ENCODE measurements around the gene ACOX3. TPM values are rescaled to one million over a fixed set of nuclear protein-coding genes. Genes with fewer than 3 reads are reported as not detected.

The ACOX3 gene
- total RNA-seq, 1 donor from 2014 or later = 16.6 TPM

DNA sequence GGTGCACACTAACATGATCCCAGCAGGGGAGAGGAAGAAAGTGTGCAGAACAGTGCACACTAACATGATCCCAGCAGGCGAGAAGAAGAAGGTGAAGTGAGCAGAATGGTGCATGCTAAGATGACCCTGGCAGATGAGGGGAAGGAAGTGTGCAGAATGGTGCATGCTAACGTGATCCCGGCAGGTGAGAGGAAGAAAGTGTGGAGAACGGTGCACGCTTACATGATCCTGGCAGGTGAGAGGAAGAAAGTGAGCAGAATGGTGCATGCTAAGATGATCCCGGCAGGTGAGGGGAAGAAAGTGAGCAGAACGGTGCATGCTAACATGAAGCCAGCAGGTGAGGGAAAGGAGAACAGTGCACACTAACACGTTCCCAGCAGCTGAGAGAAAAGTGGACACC is 83.7 kb downstream of the ACOX3 start:
- no peak overlapping the region for H3K4me3 Mint-ChIP-seq
- H3K9me3 Mint-ChIP-seq = peaks cover 3% of the 10 kb centered on the region
- no peak for DNase-seq (ENCODE audit: low read depth, low spot score)
- TF ChIP-seq, protein P1, sequence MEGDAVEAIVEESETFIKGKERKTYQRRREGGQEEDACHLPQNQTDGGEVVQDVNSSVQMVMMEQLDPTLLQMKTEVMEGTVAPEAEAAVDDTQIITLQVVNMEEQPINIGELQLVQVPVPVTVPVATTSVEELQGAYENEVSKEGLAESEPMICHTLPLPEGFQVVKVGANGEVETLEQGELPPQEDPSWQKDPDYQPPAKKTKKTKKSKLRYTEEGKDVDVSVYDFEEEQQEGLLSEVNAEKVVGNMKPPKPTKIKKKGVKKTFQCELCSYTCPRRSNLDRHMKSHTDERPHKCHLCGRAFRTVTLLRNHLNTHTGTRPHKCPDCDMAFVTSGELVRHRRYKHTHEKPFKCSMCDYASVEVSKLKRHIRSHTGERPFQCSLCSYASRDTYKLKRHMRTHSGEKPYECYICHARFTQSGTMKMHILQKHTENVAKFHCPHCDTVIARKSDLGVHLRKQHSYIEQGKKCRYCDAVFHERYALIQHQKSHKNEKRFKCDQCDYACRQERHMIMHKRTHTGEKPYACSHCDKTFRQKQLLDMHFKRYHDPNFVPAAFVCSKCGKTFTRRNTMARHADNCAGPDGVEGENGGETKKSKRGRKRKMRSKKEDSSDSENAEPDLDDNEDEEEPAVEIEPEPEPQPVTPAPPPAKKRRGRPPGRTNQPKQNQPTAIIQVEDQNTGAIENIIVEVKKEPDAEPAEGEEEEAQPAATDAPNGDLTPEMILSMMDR (conservative IDR thresholded peaks at IDR 0.05) = no peak
- H3K4me1 Mint-ChIP-seq = peaks cover 11% of the 10 kb centered on the region
- H3K36me3 Mint-ChIP-seq (ENCODE audit: low read depth) = peaks cover 2% of the 10 kb centered on the region
- H3K27me3 Mint-ChIP-seq (ENCODE audit: low read depth) = peaks cover 2% of the 10 kb centered on the region
- no peak overlapping the region for H3K27ac Mint-ChIP-seq (ENCODE audit: unreplicated experiment)

DNA sequence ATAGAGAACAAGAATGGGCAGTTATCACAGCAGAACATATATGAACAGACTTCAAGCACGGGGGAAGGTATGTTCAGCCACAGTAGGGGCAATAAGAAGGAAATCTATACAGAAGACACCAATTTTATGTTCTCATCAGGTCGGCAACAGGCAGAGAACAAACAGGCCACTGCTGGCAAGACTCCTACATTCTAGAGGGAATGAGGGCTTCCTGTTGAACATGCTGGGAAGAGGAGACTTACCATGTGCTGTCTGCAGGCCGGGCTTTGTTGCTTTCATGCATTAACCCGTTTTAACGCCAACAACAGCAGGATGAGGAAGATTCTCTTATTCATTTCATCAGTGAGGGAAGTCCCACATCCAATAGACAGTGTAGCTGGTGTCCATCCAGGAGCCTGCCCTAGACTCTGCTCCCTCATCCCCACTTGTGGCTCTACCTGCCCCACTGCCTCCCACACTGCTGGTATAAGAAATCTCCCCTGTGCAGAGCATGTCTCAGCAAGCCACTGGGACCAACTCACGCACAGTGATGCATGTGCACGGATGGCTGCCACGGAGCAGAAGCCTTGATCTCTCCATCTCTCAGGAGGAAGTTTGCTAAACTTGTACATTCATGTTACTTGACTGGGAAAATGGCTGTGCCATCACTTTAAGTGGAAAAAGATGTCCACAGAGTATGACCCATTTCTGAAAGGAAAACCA is 84.5 kb downstream of the ACOX3 start:
- DNase-seq (ENCODE audit: low read depth, low spot score) = no peak
- no peak overlapping the region for H3K27ac Mint-ChIP-seq (ENCODE audit: unreplicated experiment)
- TF ChIP-seq, protein P1 (conservative IDR thresholded peaks at IDR 0.05) = no peak
- peaks cover 2% of the 10 kb centered on the region for H3K27me3 Mint-ChIP-seq (ENCODE audit: low read depth)
- peaks cover 2% of the 10 kb centered on the region for H3K36me3 Mint-ChIP-seq (ENCODE audit: low read depth)
- no peak overlapping the region for H3K4me3 Mint-ChIP-seq
- H3K9me3 Mint-ChIP-seq = peaks cover 3% of the 10 kb centered on the region
- H3K4me1 Mint-ChIP-seq = peaks cover 11% of the 10 kb centered on the region

DNA sequence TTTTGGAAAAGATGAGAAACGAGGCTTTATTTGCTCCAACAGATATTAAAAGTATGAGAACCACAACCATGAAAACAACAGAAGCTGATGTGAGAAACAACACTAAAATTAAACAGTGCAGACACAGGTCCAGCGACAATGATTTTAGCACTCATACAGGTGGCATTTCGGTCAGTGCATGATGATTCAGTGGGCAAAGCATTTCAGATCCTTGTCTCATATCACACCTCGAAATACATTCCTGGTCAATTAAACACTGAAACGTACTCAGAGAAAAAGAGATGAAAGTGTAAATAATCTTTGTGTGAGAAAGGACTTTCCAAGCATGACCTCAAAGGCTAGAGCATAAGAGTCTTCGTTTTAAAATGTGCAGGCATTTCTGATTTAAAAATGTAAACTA is 85.2 kb downstream of the ACOX3 start:
- no peak overlapping the region for H3K27ac Mint-ChIP-seq (ENCODE audit: unreplicated experiment)
- H3K9me3 Mint-ChIP-seq = peaks cover 3% of the 10 kb centered on the region
- peaks cover 11% of the 10 kb centered on the region for H3K4me1 Mint-ChIP-seq
- peaks cover 2% of the 10 kb centered on the region for H3K36me3 Mint-ChIP-seq (ENCODE audit: low read depth)
- H3K27me3 Mint-ChIP-seq (ENCODE audit: low read depth) = peaks cover 2% of the 10 kb centered on the region
- DNase-seq (ENCODE audit: low read depth, low spot score) = no peak
- TF ChIP-seq, protein P1 (conservative IDR thresholded peaks at IDR 0.05) = no peak
- H3K4me3 Mint-ChIP-seq = no peak overlapping the region

DNA sequence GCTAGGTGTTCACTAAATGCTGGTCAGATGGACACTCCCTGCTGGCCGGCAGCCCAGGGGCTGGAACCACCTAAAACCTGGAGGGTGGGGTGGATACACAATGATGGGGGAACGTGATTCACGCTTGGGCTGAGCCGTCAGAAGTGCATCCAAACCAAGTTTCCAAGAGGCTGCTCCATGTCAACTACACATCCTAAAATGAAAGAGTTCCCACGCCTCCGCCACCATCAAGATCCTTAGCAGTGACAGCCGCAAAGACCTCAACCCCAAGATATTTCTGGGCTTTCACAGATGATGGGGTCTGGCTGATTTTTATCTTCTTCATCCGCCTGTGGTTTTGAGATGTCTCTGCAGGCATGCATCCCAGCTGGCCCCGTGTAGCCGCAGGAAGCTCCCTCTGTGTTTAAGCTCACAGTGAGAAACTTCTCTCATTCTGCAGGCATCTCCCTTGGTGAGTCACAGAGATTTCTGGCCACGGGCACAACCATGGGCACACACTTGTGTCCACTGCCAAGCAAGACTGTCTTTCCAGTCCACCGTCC is 86.5 kb downstream of the ACOX3 start:
- DNase-seq (ENCODE audit: low read depth, low spot score) = no peak
- Mint-ChIP-seq H3K4me1 (peaks cover 11% of the 10 kb centered on the region), H3K27ac (ENCODE audit: unreplicated experiment) (no peak overlapping the region), H3K36me3 (ENCODE audit: low read depth) (peaks cover 2% of the 10 kb centered on the region), H3K4me3 (no peak overlapping the region), H3K27me3 (ENCODE audit: low read depth) (peaks cover 2% of the 10 kb centered on the region), H3K9me3 (peaks cover 3% of the 10 kb centered on the region)
- TF ChIP-seq, protein P1 (conservative IDR thresholded peaks at IDR 0.05) = no peak

DNA sequence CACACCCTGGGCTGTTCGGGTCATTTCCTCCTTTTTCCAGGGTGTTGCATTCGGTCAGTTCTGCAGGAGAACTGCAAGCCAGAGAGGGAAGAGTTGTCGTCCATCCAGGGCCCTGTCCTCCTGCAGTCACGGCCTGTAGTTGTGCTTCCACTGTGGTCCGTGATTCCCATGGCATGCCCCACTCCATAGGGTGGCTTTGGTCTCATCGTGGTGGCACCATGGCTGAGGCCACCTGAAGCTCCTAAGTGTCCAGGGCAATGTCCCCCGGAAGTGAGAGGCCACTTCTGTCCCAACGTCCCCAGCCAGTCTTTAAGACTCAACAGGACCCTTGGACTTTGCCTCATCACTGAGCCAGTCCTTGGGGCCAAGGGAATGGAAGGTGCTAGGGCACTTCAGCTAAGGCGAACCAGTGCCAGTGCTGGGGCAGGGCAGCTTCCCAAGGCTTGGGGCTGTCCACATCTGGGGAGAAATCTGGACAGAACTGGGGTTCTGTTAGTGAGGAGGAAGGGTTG is 87.3 kb downstream of the ACOX3 start:
- TF ChIP-seq, protein P1 (conservative IDR thresholded peaks at IDR 0.05) = no peak
- Mint-ChIP-seq H3K27me3 (ENCODE audit: low read depth) (peaks cover 2% of the 10 kb centered on the region), H3K4me3 (no peak overlapping the region), H3K27ac (ENCODE audit: unreplicated experiment) (no peak overlapping the region), H3K9me3 (peaks cover 1% of the 10 kb centered on the region), H3K36me3 (ENCODE audit: low read depth) (peaks cover 2% of the 10 kb centered on the region), H3K4me1 (peaks cover 7% of the 10 kb centered on the region)
- no peak for DNase-seq (ENCODE audit: low read depth, low spot score)

Measured in neural crest cell (in vitro differentiated cells).